SJSA1 (cell line): Measurements from ENCODE around the gene ENO2. TPM values are rescaled to one million over a fixed set of nuclear protein-coding genes. Genes with fewer than 3 reads are reported as not detected.
"Not testable (repeated sequence)": the region's sequence is repeated elsewhere in the genome, so short reads cannot be mapped to it uniquely, and the experiment has no call there.

Experiments used
- DNase-seq, 2 experiments: peaks; one replicate each; pipeline ENCODE4 v3.0.0-alpha.2; 2015 to 2020; ENCODE audit warnings: low spot score in 2 of 2, low read depth in 1 of 2
- H3K27ac ChIP-seq: fragments of 250-450 bp; sonication (Bioruptor Pico); 2 replicates; pipeline ENCODE4 v1.5.1; 2020; ENCODE audit warnings: mild to moderate bottlenecking, moderate library complexity
- H3K27me3 ChIP-seq: fragments of 250-450 bp; sonication (Bioruptor Pico); replicated peaks from 2 replicates; pipeline ENCODE4 v1.5.1; 2020; ENCODE audit warnings: mild to moderate bottlenecking, moderate library complexity
- H3K36me3 ChIP-seq: fragments of 250-450 bp; sonication (Bioruptor Pico); 2 replicates; pipeline ENCODE4 v1.5.1; 2020; ENCODE audit warnings: mild to moderate bottlenecking
- H3K4me1 ChIP-seq: fragments of 250-450 bp; sonication (Bioruptor Pico); replicated peaks from 2 replicates; pipeline ENCODE4 v1.6.1; 2021; ENCODE audit warnings: mild to moderate bottlenecking
- H3K4me3 ChIP-seq: fragments of 250-450 bp; sonication (Bioruptor Pico); 2 replicates; pipeline ENCODE4 v1.5.1; 2020; ENCODE audit warnings: mild to moderate bottlenecking
- H3K9me3 ChIP-seq: fragments of 250-450 bp; sonication (Bioruptor Pico); replicated peaks from 2 replicates; pipeline ENCODE4 v1.5.1; 2020; ENCODE audit warnings: mild to moderate bottlenecking
- total RNA-seq: library from RNA; depleted of rRNA; stranded (reverse); fragments of >200 nt; shearing (Covaris generic); gene quantifications from 2 replicates; pipeline ENCODE4 v1.2.3, GENCODE V29; 2014

Gene ENO2
- total RNA-seq, 1 experiment from 2014 or later, result 7.1 TPM

GRCh38 chr12:6873094-6874014 is 41.0 kb upstream of the ENO2 start, which contains the start of gene SPSB2:
Gene SPSB2 (minus strand): TSS chr12:6873303. CDS start chr12:6872901, 402 bp downstream.
- peak within 1 kb of the TSS; percentile 55 for H3K27ac ChIP-seq
- peaks cover 40% of the 10 kb centered on the region for H3K4me1 ChIP-seq
- no peaks in the 10 kb centered on the region for H3K9me3 ChIP-seq
- H3K4me3 ChIP-seq, result peak within 1 kb of the TSS; percentile 51
- no peaks in the 10 kb centered on the region for H3K27me3 ChIP-seq
- peaks cover 64% of the 10 kb centered on the region for H3K36me3 ChIP-seq
- DNase-seq, result peak; percentile 94 to 99

DNA sequence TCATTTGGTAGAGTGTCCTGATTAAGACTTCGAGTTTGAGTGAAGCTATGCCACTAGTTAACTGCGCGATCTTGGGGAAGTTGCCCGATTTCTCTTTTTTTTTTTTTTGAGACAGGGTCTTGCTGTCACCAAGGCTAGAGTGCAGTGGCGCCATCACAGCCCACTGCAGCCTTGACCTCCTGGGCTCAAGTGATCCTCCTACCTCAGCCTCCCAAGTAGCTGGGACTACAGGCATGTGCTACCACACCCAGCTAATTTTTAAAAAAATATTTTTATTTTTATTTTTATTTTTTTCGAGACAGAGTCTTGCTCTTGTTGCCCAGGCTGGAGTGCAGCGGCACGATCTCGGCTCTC is 40.4 kb upstream of the ENO2 start:
- Histone ChIP-seq H3K4me3 (peak overlapping the region; percentile 51), H3K36me3 (peaks cover 59% of the 10 kb centered on the region), H3K27ac (peak overlapping the region; percentile 55), H3K4me1 (peaks cover 33% of the 10 kb centered on the region)
- not testable (repeated sequence) for H3K27me3 ChIP-seq, DNase-seq, H3K9me3 ChIP-seq

DNA sequence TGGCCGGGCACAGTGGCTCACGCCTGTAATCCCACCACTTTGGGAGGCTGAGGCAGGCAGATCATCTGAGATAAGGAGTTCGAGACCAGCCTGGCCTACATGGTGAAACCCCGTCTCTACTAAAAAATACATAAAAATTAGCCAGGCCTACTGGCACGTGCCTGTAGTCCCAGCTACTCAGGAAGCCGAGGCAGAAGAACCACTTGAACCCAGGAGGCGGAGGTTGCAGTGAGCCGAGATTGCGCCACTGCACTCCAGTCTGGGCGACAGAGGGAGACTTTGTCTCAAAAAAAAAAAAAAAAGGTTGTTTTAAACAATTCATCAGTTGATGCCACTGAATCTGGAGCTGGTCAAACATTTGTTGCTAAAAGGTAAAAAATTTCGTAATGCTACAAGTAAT is 34.6 kb upstream of the ENO2 start:
- H3K4me3 ChIP-seq, H3K27ac ChIP-seq, H3K4me1 ChIP-seq, DNase-seq, H3K27me3 ChIP-seq, H3K9me3 ChIP-seq: not testable (repeated sequence)
- H3K36me3 ChIP-seq, result peaks cover 32% of the 10 kb centered on the region

- Histone ChIP-seq H3K4me1 (0 out of 2 replicates have a peak, but pooled peaks cover under 1% of the 10 kb centered on the region), H3K4me3 (no peak overlapping the region), H3K36me3 (peaks cover 33% of the 10 kb centered on the region), H3K9me3 (no peaks in the 10 kb centered on the region), H3K27me3 (no peaks in the 10 kb centered on the region), H3K27ac (no peak overlapping the region)
- DNase-seq, result no peak
Measured at GRCh38 chr12:6883252-6883651, 31.1 kb upstream of the ENO2 start.

GRCh38 chr12:6883683-6884082 is 30.7 kb upstream of the ENO2 start:
- Histone ChIP-seq H3K27ac (no peak overlapping the region), H3K9me3 (no peaks in the 10 kb centered on the region), H3K27me3 (no peaks in the 10 kb centered on the region), H3K4me3 (no peak overlapping the region), H3K4me1 (peaks cover 4% of the 10 kb centered on the region; the same call in 1 of the 2 replicates), H3K36me3 (peaks cover 35% of the 10 kb centered on the region)
- DNase-seq, result no peak

GRCh38 chr12:6884539-6884938 is 29.8 kb upstream of the ENO2 start:
- peaks cover 4% of the 10 kb centered on the region; the same call in 1 of the 2 replicates for H3K4me1 ChIP-seq
- peaks cover 30% of the 10 kb centered on the region for H3K36me3 ChIP-seq
- no peak overlapping the region for H3K4me3 ChIP-seq
- no peaks in the 10 kb centered on the region for H3K9me3 ChIP-seq
- H3K27me3 ChIP-seq, result no peaks in the 10 kb centered on the region
- H3K27ac ChIP-seq, result no peak overlapping the region
- no peak for DNase-seq

DNA sequence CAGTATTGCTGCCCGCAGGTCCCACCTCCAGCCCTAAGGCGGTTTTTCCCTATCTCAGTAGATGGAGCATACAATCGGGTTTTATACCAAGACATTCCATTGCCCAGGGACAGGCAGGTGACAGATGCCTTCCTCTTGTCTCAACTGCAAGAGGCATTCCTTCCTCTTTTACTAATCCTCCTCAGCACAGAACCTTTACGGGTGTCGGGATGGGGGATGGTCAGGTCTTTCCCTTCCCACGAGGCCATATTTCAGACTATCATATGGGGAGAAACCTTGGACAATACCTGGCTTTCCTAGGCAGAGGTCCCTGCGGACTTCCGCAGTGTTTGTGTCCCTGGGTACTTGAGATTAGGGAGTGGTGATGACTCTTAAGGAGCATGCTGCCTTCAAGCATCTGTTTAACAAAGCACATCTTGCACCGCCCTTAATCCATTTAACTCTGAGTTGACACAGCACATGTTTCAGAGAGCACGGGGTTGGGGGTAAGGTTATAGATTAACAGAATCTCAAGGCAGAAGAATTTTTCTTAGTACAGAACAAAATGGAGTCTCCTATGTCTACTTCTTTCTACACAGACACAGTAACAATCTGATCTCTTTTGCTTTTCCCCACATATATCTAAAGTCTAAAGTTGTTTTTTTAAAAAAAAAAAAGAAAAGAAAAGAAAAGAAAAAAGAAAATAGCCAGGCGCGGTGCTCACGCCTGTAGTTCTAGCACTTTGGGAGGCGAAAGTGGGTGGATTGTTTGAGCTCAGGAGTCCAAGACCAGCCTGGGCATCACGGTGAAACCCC is 28.0 kb upstream of the ENO2 start:
- DNase-seq, H3K27ac ChIP-seq, H3K4me3 ChIP-seq, H3K27me3 ChIP-seq, H3K9me3 ChIP-seq: not testable (repeated sequence)
- Histone ChIP-seq H3K36me3 (peaks cover 30% of the 10 kb centered on the region), H3K4me1 (peaks cover 15% of the 10 kb centered on the region)

DNA sequence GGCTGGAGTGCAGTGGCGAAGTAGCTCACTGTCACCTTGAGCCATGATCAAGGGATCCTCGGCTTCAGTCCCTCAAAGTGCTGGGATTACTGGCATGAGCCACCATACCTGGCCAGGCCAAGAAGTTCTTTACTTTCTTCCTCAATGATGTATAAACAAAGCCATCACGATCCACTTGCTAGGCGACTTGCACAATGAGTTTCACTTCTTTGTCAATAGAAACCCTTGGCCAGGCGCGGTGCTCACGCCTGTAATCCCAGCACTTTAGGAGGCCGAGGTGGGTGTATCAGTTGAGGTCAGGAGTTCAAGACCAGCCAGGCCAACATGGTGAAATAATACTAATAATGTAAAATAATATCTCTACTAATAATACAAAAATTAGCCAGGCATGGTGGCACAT is 26.9 kb upstream of the ENO2 start:
- Histone ChIP-seq H3K9me3 (no peaks in the 10 kb centered on the region), H3K27me3 (no peaks in the 10 kb centered on the region), H3K4me1 (peaks cover 18% of the 10 kb centered on the region), H3K4me3 (no peak overlapping the region), H3K36me3 (peaks cover 30% of the 10 kb centered on the region), H3K27ac (no peak overlapping the region)
- no peak for DNase-seq

GRCh38 chr12:6888360-6888759 is 26.0 kb upstream of the ENO2 start:
- Histone ChIP-seq H3K9me3 (no peaks in the 10 kb centered on the region), H3K36me3 (peaks cover 26% of the 10 kb centered on the region), H3K4me1 (peaks cover 18% of the 10 kb centered on the region), H3K27me3 (no peaks in the 10 kb centered on the region), H3K4me3 (no peak overlapping the region), H3K27ac (no peak overlapping the region)
- no peak for DNase-seq

- not testable (repeated sequence) for H3K27me3 ChIP-seq, DNase-seq, H3K9me3 ChIP-seq, H3K27ac ChIP-seq, H3K4me3 ChIP-seq
- H3K4me1 ChIP-seq, result peaks cover 18% of the 10 kb centered on the region
- peaks cover 23% of the 10 kb centered on the region for H3K36me3 ChIP-seq
Measured at GRCh38 chr12:6888794-6889193, 25.6 kb upstream of the ENO2 start.

- H3K9me3 ChIP-seq, DNase-seq, H3K4me3 ChIP-seq, H3K27me3 ChIP-seq: not testable (repeated sequence)
- Histone ChIP-seq H3K4me1 (peaks cover 18% of the 10 kb centered on the region), H3K27ac (peak overlapping the region; percentile 93), H3K36me3 (peaks cover 11% of the 10 kb centered on the region)
Measured at GRCh38 chr12:6889775-6890573, 24.4 kb upstream of the ENO2 start.

GRCh38 chr12:6890789-6891645 is 23.4 kb upstream of the ENO2 start:
- H3K9me3 ChIP-seq, result no peaks in the 10 kb centered on the region
- DNase-seq, result peak; percentile 98 to 99
- peaks cover 5% of the 10 kb centered on the region for H3K36me3 ChIP-seq
- H3K4me1 ChIP-seq, result peaks cover 18% of the 10 kb centered on the region
- no peaks in the 10 kb centered on the region for H3K27me3 ChIP-seq
- H3K27ac ChIP-seq, result peak overlapping the region; percentile 93
- H3K4me3 ChIP-seq, result peak overlapping the region; percentile 33

DNA sequence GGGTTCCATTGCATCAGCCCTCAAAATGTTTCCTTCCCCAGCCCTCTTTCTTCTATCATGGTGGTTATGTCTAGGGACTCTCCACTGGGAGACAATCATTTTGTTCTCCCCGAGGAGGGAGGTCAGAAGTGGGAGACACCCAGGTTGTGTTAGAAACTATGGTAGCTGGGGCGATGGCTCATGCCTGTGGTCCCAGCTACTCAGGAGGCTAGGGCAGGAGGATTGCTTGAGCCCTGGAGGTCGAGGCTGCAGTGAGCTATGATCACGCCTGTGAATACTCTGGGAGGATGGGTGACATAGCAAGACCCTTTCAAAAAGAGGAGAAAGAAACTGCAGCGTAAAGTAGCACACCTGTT is 22.8 kb upstream of the ENO2 start:
- Histone ChIP-seq H3K27ac (peak overlapping the region; percentile 61), H3K4me3 (peak overlapping the region; percentile 33), H3K36me3 (peaks cover 5% of the 10 kb centered on the region), H3K27me3 (no peaks in the 10 kb centered on the region), H3K9me3 (no peaks in the 10 kb centered on the region), H3K4me1 (peaks cover 18% of the 10 kb centered on the region)
- DNase-seq, result no peak
